ENCODE data around the gene GCNT2. TPM values are rescaled to one million over a fixed set of nuclear protein-coding genes. Genes with fewer than 3 reads are reported as not detected.

The GCNT2 gene
- total RNA-seq, 1 donor from 2014 or later: 41.8 TPM

DNA sequence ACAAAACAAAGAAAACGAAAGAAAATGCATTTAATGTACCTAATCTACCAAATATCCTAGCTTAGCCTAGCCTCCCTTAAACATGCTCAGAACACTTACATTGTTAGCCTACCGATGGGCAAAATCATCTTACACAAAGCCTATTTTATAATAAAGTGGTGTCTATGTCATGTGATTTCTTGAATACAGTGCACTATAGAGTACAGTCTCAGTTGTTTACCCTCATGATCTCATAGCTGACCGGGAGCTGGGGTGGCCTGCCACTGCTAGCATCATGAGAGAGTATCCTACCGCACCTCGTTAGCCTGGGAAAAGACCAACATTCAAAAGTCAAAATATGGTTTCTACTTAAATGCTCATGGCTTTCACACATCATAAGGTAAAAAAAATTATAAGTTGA, 16.6 kb downstream of the GCNT2 start:
- ATAC-seq: no peak
- intact Hi-C loops (cut with micrococcal nuclease): no loop called here
- no peak for DNase-seq

DNA sequence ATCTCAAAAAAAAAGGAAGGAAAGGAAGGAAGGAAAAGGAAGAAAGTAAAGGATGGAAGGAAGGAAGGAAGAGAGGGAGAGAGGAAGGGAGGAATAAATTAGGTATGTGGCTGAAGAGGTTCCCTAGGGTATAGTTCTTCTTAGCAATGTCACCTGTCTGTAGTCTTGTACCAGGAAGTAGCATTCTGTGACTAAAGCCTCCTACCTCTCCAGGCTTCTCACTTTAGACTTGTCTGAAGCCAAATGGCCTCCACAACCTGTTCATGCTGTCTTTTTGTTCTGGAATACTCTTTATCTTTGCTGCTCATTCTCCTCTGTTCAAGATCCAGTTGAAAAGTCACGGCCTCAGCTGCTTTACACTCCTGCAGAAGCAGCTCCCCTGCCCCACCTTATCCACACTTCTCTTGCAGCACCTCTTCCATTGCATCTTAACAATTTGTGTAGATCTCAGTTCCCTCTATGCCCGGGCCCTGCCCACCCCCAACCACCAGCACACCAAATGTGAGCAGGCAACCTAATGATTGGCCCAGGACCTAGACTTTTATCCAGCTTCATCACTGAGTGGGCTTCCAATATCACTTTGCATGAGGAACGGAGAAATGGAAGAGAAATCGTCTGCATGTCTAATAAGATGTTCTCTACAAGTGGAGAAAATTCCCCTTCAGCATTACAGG, 19.1 kb downstream of the GCNT2 start:
- ATAC-seq: no peak
- no peak for DNase-seq
- intact Hi-C loops (cut with micrococcal nuclease): no loop called here

DNA sequence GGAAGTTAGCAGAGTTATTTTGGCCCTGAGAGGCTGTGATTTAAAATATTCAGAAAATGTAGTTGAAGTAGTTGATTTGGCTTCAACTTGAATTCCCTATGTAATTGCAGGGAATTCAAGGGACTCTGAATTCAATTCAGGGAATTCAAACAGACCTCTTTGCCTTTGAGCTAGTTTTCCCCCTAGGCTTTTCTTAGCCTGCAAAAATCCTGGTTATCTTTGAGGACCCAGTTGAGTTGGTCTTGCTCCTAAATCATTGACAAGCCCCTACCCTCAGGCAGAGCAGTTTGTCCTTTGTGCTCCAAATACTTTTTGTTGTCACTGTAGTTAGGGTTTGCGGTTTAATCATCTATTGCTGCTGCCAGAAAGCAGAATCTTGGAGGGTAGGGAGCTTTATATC, 20.4 kb downstream of the GCNT2 start:
- intact Hi-C loops (cut with micrococcal nuclease): no loop called here
- DNase-seq (no peak), ATAC-seq (peak; percentile 21)

DNA sequence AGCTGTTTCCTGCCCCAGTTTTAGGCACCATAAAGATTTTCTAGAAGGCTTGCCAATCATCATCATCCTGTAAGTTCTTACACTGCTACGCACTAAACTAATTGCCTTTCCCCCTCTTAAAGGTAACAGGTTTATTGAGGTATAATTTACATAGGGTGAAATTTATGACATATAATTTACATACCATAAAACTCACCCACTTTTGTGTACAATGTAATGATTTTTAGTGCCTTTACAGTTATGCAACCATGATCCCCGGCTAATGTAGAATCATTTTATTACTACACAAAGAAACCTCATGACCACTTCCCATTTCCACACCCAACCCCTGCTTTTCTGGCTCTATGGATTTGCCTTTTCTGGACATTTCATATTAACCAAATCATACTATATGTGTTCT, 21.1 kb downstream of the GCNT2 start:
- intact Hi-C loops (cut with micrococcal nuclease): no loop called here
- DNase-seq: no peak
- ATAC-seq: no peak

DNA sequence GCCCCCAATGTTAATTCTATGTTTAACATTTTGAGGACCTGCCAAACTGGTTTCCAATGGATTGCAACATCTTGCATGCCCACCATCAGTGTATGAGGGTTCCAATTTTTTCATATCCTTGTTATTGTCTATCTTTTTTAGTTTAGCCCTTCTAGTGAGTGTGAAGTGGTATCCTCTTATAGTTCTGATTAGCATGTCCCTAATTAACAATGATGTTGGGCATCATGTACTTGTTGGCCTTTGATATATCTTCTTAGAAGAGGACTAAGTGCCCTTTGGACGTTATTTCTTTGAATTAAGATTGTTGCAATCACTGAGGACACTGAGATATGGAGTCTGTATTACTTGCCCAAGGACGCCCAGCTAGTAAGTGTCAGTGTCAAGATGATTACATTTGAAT, 22.3 kb downstream of the GCNT2 start:
- intact Hi-C loops (cut with micrococcal nuclease): no loop called here
- DNase-seq (no peak), ATAC-seq (peak; percentile 48)

DNA sequence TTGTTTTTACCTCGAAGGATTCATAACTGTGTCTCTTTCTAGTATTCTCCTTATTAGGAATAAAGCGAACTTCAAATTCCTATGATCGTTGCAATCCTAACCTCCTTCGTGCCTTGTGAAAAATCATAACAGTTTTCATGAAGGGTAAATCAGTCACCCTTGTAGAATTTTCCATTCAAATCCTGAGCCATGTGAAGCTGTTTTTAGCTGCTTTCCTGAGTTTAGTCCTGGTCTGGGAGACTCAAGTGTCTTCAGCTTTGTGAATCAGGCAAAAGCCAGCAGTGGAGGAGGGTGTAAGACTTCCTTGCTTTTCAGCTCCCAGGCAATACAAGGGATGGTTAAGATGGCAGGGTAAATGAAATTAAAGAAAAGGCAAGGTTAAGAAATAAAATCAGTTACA, 24.3 kb downstream of the GCNT2 start:
- ATAC-seq (no peak), DNase-seq (no peak)
- intact Hi-C loops (cut with micrococcal nuclease): no loop called here

DNA sequence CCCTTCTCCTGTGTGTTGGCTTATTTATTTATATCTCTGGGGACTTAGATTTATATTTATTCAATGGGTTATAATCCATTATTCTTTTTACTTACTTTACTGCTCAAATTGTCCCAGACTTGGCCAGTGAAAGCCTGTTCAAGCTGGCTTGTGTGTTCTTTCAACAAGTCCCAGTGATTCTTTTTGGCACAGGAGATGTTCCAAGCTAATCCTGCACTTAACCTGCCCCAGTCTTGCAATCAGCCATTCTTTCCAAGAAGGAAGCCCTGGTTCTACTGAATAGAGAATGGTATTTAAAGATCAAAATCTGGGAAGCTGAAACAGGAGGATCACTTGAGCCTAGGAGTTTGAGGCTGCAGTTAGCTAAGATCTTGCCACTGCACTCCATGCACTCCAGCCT, 26.7 kb downstream of the GCNT2 start:
- DNase-seq: no peak
- peak; percentile 58 for ATAC-seq
- intact Hi-C loops (cut with micrococcal nuclease): no loop called here

DNA sequence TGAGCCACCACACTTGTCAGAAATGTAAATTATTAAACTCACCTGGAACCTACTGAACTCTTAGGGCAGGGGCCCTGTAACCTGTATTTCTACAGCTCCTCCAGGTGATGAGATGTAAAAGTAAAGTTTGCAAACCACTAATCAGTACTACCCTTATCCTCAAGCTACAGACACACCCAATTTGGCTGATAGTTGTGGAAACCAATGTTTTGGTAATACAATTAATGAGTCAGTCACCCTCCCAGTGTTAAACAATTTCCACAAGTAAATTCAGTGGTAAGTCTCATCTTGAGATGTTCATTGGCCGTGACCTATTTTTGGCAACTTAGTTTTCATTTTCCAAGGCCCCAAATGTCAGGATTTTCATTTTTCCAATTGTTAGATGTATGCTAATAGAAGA, 29.6 kb downstream of the GCNT2 start:
- DNase-seq: no peak
- ATAC-seq: no peak
- intact Hi-C loops (cut with micrococcal nuclease): no loop called here

DNA sequence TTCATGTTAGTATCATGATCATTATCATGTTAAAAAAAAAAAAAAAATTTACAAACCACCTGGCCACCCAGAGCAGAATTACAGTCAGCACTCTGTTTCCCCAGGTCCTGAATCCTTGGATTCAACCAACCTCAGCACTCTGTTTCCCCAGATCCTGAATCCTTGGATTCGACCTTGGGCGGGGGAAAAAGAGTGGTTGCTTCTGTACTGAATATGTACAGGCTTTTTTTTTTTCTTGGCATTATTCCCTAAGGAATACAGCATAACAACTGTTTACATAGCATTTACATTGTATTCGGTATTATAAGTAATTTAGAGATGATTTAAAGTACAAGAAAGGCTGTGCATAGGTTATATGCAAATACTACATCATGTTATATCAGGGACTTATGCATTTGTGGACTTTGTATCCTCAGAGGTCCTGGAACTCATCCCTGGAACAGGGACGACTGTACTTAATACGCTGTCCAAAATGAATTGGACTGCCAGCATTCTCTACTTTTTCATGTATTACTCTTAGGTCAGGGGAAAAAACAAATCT, 31.2 kb downstream of the GCNT2 start:
- no peak for ATAC-seq
- intact Hi-C loops (cut with micrococcal nuclease): no loop called here
- DNase-seq: no peak

DNA sequence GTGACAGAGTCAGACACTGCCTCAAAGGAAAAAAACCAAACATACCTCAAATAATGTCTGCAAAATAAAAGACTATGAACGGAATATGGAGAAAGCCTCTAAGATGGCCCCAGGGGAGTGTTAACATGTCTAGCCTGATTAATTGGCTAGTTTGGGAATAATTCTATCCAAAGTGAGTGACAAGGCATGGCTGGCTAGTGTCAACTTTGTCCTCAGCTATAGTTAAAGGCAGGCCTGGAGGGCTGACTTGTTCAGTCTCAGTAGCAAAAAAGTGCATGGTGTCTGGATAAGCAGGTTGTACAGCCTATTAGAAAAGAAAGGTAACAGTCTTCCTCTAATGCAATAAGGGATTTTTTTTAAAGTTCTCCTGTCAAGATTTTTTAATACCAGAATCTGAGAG, 32.7 kb downstream of the GCNT2 start:
- intact Hi-C loops (cut with micrococcal nuclease): no loop called here
- ATAC-seq: no peak
- no peak for DNase-seq

DNA sequence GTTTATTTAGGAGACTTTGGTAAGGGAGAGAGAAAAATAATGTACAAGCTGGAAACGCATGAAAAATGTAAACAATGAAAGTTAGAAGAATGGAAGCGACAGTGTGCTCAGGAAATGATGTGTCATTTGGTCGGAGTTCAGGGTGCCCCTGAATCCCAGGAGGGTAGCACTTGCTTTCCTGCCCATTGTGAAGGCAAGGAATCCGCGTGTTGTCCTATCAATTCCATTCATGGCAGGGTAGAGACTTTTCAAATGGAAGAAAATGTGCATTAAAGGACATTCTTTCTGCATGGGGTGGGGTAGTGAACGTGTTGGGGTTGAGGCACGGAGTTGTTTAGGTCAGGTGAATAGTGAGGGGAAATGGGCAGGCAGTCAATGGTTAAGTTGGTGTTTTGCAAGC, 33.7 kb downstream of the GCNT2 start:
- ATAC-seq (no peak), DNase-seq (no peak)
- intact Hi-C loops (cut with micrococcal nuclease): no loop called here

DNA sequence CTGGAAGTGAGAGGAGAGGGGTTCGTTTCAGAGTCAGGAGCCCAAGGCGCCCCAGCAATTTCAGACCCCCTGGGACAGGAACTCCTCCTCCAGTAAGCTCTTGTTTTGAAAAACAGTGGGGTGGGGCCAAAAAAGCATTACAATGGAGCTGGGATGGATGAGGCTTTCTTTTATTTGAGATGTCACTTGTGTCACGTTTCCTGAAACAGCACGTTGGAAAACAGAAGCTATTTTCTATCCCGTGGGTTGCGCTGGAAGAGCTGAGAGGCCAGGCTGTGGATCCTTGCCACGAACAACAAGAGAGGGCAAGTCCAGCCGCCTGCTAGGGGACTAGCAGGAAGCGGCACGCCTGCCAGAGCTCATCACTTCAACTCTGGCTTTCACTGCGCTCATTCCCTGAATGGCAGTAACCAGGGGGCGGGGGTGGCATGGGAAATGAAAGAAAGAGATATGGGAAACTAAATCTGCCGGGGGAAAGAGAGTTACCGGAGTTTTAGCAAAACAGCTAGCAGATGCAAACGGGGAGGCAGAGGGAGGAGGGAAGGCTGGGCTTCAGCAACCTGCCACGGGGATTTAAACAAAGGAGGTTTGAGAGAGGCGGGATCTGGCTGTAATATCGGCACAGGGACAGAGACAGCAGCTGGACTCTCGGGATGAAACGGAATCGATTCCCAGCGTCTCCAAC, 34.6 kb downstream of the GCNT2 start:
- DNase-seq (peak; percentile 81), ATAC-seq (peak; percentile 90)
- intact Hi-C loops (cut with micrococcal nuclease): no loop called here

DNA sequence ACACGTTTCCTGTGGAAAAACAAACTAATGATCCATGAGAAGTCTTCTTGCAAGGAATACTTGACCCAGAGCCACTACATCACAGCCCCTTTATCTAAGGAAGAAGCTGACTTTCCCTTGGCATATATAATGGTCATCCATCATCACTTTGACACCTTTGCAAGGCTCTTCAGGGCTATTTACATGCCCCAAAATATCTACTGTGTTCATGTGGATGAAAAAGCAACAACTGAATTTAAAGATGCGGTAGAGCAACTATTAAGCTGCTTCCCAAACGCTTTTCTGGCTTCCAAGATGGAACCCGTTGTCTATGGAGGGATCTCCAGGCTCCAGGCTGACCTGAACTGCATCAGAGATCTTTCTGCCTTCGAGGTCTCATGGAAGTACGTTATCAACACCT, 35.4 kb downstream of the GCNT2 start:
- intact Hi-C loops (cut with micrococcal nuclease): no loop called here
- DNase-seq (no peak), ATAC-seq (no peak)

DNA sequence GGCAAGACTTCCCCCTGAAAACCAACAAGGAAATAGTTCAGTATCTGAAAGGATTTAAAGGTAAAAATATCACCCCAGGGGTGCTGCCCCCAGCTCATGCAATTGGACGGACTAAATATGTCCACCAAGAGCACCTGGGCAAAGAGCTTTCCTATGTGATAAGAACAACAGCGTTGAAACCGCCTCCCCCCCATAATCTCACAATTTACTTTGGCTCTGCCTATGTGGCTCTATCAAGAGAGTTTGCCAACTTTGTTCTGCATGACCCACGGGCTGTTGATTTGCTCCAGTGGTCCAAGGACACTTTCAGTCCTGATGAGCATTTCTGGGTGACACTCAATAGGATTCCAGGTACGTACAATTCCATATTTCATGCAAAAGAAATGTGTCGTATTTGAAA, 35.8 kb downstream of the GCNT2 start:
- intact Hi-C loops (cut with micrococcal nuclease): no loop called here
- peak; percentile 12 for ATAC-seq
- no peak for DNase-seq

DNA sequence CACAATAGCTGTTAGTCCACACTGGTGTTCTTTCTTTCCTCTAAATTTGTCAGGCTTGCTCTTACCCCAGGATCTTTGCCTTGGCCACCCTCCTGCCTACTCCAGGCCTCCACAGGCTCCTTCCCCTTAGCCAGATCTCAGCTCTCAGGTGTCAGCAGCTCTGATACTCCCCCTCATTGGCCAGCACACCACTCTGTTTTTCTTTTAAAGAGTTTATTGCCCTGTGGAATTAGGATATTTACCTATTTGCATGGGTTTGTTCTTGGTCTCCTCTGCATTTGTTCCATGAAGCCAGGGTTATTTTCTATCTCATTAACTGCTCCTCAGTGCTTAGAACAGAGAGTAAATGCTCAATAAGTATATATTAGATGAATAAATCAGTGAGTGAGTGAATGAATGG, 36.8 kb downstream of the GCNT2 start:
- intact Hi-C loops (cut with micrococcal nuclease): no loop called here
- DNase-seq (no peak), ATAC-seq (no peak)

DNA sequence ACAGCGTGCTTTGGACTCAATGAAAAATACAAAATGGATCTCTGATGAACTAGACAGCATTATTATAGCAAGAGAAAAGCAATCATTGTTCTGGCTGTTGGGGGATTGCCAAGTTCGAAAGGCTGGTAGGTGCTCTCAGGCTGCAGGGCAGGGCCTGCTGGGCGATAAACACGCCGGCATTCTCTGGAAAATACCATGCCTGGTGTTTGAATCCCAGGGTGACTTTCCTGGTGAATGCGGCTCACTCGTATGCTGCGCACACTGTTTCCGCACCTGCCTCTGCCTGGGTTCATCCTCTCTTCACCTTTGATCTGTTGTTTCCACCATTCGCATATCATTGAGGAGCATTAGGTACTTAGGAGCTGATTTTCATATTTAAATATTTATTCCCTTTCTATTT, 37.4 kb downstream of the GCNT2 start:
- intact Hi-C loops (cut with micrococcal nuclease): no loop called here
- DNase-seq (peak; percentile 46), ATAC-seq (peak; percentile 74)

DNA sequence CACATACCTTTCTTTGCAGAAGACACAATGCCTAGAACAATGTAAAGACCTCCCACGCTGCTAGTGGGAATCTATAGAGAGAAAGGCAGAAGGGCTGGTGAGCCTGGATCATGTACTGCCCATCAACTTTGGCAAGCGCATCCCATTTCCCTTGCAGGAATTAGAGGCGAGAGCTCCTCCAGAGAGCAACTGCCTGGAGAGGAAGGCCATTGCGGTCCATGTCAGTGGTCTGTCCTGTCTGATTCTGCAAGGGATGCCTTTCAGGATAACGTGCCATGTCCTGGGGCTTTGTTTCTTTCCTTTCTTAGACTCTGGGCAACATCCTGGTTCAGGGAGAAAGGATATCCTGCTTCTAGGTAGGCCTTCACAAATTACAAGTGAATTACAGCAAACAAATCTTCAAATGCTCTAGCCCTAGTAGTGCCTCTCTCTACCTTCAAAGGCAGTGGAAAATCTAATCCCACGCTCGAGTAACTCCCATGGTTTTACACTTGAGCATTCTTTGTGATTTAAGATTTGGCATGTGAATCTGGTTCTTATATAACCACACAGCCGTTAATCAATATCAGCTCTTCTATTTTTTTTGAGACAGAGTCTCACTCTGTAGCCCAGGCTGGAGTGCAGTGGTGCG, 38.5 kb downstream of the GCNT2 start:
- ATAC-seq (no peak), DNase-seq (no peak)
- intact Hi-C loops (cut with micrococcal nuclease): no loop called here

DNA sequence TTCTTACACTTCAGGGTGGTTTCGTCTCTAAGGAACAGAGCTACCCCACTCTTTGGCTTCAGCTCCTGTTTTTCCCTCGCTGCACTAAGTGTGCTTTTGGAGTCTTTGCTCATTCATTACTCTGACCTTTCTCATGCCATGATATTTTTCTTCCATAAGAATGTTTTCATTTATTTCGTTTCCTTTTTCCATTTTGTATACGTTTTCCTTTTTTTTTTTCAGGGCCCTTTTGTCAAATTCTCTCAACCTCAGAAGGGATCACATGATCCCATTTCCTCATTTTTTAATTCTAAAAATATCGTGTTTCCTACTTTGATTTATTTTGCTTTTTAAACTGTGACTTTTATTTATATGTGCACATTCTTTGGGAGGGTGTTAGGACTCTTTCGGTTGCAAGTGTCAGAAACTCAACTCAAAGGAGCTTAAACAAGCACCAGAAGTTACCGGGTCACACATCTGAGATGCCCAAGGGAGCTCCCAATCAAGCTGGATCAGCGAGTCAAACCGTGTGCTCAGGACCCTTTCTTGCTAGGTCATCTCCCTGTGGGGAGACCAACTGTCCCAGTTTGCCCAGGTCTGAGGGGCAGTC, 40.6 kb downstream of the GCNT2 start:
- ATAC-seq (no peak), DNase-seq (no peak)
- intact Hi-C loops (cut with micrococcal nuclease): no loop called here

DNA sequence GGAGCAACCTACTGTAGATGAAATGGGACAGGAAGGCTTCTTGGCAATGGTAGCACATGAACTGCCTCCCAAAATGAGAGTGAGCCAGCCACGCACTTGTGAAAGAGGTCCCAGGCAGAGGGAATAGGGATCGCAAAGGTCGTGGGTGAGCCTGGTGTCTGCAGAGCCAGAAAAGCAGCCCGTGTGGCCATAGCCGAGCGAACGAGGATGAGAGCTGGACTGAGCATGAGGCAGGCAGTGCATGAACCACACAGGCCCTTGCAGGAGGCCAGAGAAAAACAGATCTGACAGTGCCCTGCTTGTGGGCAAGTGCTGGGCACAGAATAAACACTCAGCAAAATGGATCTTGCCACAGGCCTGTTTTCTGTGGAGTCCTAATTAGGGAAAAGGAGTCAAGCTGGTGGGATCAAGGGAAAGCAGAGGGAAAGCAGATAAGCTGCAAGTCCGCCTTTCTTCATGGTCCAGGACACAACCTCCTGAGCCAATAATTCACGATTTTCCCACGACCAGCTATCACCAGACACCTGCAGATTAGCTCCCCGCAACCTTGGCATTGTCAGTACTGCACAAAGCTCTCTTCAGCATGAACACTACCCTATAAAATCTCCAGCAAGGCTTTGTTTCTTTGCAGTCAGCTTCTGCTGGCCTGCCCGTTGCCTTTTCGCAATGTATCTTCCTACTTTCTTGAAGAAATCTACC, 44.0 kb downstream of the GCNT2 start:
- ATAC-seq (peak; percentile 47), DNase-seq (no peak)
- intact Hi-C loops (cut with micrococcal nuclease): no loop called here

DNA sequence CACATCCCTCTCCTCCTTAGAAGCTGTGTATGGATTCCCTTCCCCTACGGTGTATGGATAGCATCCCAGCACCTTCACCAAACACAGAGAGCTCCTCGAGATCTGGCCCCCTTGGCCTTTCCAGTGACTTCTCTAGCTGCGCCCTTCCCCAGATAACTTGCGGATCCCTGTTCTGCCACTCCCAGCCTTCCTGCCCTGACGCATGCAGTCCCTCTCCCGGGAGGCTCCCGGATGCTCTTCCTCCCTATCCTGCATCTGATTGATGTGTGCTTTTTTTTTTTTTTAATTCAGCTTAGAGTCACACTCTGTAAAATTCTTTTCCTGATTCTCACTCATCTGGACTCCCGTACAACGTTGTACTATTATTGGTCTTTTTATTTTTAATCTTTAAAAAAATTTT, 44.8 kb downstream of the GCNT2 start:
- ATAC-seq (no peak), DNase-seq (no peak)
- intact Hi-C loops (cut with micrococcal nuclease): no loop called here
